Measurements from ENCODE around the gene KCND1.

The KCND1 gene

DNA sequence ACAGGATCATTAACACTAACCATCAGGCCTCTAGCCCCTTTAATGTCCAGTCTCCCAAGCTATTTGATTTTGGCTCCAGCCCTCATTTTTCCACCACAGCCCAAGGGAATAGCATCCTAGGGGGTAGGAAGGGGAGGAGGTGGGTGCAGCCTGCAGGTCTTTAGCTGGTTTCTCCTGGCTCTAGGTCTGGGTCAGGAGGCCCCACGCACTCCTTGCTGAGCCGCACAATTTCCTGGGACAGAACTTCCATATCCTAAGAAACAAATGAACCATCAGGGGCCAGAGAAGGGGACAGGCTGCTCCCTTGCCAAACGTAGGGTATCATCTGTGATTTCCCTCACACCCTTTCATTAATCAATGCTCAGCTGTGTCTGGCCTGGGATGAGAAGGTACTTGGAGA is 2.4 kb upstream of the KCND1 start:
- no peak for DNase-seq

DNA sequence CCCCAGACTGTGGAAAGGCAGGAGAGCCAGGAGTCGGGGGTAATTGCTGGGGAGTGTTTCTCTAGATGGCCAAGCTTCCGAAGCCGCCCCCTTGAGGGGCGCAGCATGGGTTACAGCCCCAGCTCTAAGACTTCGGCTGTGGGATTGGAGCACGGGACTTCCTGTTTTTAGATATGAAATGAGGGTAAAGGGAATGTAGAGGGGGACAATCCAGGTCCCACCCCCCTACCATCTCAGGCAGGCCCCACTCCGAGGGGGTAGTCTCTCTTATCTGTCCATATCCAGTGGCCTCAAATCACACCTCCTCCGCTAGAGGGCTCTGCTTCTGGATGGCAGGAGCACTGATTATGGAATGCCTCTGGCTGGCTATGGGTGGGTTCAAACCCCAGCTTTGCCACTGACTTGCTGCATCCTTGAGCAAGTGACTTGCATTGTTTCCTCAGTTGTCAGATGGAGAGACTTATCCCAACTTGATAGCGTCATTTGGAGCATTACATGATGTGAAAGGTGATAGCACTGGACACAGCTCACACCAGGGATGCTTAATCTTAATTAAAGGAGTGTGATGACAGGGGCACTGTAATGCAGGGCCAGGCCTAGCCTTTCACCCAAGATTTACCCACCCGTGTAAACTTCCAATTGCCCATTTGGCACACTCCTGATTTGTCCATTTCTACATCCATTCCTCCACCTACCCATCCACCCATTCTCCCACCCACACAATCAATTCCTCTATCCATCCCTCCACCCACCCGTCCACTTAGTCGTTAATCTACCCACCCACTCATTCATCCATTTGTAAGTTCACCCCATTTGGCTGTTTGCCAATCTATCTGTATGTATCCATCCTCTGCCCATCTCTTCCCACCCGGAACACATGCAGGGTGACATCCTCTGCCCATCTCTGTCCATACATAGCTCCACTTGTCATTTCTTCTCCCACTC is 848 bp upstream of the KCND1 start:
- peak; percentile 36 for DNase-seq

DNA sequence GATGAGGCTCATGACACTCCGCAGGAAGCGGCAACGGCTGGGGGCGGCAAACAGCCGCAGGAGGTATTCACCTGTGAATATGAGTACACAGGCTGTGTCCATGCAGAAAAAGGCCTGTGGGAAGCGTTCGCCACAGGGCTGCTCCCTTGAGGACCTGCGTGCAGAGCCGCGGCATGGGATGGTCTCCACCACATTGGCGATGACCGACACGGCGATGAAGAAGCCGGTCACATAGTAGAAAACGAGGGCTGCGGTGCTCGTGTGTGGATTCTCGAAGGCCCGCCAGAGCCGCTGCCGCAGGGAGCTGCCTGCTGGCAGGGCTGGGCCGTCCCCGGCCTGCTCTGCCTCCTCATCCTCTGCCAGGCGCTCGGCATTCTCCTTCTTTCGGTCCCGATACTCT is 2.2 kb downstream of the KCND1 start:
- DNase-seq: no peak

DNA sequence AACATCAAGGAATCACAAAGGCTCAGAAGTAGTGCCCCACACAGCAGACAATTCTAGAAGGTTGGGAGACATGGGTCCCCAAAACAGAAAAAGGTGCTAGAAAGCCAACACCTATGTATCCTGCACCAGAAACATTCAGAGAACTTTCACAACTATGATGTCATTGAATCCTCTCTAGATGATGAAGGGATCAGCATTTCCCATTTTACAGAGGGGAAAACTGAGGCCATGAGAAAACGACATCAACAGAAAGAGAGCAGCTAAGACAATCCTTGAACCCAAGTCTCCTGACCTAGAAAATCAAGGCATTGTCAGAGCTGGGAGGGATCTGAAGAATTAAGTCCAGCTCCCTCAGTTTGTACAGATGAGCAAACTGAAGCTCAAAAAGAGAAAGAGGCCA is 3.3 kb downstream of the KCND1 start:
- DNase-seq: no peak

DNA sequence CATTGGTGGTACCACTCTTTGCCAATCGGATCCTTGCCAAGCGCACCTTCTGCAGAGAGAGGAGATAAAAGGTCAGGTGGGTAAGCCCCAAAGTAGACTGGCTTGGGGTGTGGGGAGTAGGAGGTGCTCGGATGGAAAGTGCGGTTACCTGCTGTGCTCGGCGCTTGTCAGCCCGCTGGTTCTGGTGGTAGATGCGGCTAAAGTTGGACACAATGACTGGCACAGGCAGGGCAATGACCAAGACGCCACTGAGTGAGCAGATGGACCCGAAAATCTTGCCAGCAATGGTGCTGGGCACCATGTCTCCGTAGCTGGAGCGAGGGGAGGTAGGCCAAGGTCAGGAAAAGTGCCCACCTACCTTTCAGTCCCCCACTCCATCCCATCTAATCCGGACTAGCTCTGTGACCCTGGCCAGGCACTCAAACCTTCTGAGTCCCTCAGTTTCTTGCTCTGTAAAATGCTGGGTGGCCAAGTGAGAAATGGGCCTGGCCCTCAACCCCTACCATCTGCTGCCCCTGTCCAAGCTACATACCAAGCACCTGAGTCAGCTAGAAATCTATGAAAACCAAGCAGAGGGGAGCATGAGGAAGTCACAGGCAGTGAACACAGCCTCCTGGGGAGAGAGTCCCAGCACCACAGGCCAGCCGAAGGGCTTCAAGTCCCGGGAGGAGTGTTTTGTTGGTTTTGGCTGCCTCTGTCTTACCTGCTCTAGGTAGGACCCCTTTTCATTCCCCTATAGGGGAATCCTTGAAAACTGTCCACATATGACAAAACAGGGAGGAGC is 4.7 kb downstream of the KCND1 start:
- DNase-seq: no peak

DNA sequence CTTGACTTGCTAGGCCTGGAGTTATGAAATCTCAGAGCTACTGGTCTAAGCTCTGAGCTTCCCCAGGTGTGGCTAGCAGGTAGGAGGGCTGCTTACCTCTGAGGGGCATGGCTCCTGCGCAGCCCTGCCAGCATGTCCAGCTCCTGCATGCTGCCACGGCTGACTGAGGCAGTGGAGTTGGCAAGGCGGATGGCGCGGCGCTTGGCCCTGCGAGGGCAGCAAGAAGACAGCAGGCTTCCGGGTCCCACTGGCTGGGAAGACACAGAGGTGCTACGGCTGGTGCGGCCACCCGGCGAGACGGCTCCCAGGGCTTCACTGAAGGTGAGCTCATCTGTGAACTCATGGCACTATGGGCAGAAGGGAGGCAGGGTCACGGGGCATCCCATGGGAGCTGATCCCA is 5.7 kb downstream of the KCND1 start:
- DNase-seq: no peak

DNA sequence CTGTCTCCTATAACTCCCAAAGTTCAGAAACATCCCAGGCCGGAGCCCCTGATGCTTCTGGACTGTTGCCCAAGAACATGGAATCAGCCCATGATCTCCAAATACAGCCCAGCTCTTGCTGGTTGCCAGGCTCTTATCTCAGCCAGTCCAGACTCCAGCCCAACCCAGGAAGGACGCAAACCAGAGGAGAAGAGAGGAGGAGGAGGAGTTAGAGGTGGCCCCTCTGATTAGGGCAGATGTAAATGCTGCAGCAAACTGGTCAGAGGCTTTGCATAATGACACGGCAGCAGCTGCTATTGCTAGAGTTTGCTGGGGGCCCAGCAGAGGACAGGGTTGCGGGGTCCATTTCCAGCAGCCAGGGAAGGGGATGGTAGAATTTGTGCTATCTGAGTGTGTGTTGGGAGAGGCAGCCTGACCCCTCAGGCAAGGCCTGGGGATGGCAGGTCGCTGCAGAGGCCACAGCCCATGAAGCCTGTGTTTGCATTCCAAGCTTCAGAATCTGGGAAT is 10.0 kb downstream of the KCND1 start:
- no peak for DNase-seq

DNA sequence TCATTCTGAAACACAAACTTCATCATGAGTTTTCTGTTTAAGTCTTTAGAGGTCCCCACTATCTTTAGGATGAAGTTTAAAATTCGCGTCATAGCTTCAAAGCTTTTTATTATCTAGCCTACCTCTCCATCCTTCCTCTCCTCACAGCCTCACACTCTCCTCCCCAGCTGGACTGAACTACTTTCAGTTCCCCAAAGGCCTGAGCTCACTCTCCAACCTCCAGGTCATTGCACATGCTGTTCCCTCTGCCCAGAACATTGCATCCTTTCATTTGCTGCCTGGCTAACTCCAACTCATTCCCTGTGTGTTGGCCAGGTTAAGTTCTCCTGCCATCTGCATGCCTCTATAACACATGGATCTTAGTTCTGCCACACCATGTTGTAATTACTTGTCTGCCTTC is 11.4 kb downstream of the KCND1 start:
- DNase-seq: no peak

DNA sequence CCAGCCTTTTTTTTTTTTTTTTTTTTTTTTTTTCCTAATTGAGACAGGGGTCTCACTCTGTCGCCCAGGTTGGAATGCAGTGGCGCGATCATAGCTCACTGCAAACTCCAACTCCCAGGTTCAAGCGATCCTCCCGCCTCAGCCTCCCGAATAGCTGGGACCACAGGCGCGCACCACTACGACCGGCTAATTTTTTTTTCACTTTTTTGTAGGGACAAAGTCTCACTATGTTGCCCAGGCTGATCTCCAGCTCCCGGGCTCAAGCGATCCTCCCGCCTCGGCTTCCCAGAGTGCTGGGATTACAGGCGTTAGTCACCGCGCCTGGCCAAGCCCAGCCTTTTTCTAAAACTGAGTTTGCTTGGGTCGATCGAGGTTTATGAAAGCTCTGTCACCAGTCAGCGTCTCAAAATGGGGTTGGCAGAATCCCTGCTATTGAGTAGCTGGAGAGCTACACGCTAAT is 13.0 kb downstream of the KCND1 start:
- no peak for DNase-seq

DNA sequence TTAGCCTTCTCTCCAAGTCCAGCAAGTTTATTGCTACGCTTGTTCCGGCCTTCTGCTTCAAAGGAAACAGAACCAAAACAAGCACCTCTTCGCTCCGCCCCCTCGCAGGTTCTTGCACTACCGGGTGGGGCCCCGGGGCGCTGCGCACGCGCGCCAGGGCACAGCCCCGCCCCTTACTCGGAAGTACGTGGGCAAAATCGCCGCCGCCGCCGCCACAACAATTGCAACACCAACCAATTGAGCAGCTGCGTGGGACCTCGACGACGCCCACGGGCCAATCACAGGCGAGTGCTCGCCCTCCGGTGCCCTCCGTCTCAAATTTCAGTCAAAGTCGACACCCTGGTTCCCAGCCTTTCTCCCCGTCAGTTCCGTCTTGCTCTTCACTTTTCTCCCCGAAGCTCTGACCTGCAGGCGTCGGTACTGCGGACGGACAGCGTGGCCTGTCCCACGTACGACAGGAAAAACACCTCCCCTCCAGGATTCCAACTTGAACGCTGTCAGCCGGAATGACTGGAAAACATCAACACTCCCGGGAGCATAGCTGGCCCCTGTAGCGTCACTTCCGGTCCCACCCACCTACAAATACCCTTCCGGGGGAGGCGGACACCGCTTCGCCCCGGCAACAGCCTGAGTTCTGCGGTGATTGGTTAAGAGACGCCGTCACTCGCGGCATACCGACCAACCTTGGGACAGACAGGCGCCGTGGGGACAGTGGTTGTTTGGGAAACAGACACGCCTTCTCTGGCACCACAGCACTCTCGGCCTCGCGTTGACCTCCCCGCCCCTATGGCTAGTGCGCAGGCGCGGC is 13.6 kb downstream of the KCND1 start:
- DNase-seq: peak; percentile 95

DNA sequence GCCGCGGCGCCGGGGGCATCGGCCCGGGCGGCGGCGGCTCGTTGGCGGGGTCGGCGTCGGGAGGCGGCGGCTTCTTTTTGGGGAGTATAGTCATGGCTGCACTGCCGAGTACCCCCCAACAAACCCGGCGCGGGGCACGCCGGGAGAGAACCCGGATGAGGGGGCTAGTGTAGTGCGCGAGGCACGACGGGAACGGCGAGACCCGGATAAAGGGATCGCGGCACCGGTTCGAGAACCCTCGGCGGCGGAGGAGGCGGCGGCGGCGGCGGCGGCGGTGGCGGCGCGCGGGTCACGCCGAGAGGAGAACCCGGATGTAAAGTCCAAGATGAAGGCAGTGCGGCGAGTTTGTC is 14.2 kb downstream of the KCND1 start, which contains the start of gene OTUD5:
Gene OTUD5, minus strand, starts transcription at position 131 of the 350 bp plus-strand sequence. Its CDS starts 37 bp downstream, at position 94.
- no peak for DNase-seq

DNA sequence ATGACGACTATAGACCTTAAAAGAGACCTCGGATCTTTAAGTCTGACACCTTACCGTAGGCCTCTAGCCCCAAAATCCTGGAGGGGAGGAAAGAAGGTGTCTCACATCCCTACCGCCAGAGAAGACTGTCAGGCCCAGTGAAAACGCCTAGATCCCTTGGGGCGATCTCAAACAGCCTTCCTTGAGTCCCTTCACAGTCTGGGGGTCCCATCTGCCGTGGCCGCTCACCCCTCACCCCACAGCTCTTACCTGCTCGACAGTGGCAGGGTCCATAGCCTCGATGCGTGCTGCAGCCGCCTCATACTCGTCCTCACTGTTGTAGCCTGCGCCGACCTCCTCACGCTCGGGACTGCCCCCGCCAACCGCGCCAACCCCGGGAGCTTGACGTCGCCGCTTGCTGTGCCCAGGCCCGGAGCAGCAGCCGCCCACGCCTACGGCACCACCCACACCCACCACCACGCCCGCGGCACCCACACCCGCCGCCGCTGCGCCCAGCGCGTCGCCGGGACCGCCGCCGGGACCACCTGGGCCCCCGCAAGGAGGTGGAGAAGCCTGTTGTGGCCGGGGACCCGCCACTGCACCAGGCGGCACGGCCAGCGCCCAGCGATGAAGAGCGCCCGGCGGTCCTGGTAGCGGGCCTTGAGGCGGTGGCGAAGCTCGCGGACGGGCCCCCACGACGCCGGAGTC is 14.8 kb downstream of the KCND1 start:
- DNase-seq: no peak

DNA sequence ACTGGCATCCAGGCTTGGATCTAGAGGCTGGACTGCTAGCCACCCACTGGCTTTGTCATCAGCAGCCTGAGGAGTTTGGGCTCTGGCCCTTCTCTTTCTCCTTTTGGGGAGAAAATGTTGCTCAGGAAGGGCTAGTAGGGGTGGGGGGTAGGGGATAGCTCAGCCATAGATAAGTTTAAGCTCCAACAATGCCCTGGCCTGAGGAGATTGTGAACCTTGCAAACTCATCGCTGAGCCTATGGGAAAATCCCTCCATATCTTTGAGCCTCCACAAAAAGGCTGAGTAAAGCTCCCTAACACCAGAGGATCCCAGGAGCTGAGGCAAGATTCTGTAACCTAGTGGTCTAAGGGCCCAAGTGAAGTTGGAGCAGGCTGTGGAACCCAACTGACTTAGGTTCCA is 23.1 kb downstream of the KCND1 start:
- DNase-seq: no peak

DNA sequence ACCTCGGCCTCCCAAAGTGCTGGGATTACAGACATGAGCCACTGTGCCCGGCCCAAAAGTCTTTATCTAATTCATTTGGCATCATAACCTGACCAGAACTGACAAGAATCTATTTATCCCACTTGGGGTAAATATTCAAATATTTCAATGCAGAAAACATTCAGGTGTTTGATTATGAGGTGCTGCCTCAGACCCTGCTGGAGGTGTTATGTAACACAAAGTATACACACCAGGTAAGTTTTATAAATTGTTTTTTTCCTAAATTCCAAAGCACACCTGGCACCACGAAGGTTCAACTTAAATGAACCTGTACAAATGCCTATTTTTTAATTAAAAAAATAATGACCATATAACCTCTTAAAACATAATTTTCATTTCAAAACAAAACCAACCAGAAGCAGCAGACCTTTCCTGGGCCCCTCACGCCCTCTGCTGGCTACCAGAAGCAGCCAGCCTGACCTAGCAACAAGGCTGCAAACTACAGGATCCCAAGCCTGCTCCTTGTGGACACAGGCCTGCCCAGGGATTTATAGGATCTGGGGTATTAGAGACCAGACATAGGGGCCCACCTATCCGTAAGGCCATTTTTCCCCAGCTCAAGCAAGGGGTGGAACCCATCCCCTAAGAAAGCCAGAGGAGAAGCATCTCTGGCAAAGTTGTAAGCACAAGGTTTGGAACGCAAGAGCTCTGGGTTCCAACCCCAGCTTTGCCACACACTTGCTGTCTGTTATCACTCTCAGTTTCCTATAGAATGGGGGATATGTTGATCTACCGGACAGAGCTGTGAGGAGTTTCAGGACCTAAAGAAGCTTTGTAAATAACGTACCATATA is 25.9 kb downstream of the KCND1 start:
- peak; percentile 31 for DNase-seq

DNA sequence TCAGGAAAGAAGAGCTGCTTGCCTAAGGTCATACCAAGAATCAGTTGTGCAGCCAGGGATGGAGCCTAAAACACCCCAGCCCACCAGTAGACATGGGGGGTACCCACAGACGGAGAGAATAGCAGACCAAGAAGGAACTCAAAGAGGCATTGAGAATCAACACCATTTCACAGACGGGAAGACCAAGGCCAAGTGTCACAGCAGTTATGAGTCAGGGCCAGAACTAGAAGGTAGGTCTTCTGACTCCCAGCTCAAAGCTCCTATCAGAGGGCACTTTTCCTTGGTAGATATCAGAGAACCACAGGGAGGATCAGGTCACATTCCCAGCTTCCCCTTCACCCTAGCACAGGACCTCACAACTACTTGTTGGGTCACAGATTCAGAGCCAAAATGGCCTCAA is 28.7 kb downstream of the KCND1 start:
- DNase-seq: no peak

DNA sequence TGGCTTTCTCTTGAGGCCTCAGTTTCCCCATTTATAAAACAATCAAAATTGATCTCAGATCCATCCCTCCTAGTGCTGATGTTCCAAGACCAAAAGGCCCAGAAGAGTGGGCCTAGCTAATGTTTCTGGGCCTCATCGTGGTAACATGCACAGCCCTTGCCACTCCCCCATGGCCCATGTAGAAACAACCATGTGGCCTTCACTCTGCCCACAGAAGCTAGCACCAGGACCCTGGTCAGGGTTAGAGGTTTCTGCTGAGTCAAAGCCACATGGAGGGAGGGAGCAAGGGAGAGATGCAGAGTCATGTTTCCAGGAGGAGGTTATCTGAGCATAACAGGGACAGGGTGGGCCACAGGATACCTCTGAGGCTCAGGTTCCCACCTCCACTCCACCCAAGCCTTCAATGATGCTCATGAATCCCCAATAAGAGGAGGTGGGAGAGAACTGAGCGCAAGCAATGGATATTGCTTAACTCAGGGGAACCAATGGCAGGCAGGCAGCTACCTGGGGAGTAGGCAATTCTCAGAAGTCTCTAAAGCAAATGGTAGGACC is 31.2 kb downstream of the KCND1 start:
- DNase-seq: no peak

DNA sequence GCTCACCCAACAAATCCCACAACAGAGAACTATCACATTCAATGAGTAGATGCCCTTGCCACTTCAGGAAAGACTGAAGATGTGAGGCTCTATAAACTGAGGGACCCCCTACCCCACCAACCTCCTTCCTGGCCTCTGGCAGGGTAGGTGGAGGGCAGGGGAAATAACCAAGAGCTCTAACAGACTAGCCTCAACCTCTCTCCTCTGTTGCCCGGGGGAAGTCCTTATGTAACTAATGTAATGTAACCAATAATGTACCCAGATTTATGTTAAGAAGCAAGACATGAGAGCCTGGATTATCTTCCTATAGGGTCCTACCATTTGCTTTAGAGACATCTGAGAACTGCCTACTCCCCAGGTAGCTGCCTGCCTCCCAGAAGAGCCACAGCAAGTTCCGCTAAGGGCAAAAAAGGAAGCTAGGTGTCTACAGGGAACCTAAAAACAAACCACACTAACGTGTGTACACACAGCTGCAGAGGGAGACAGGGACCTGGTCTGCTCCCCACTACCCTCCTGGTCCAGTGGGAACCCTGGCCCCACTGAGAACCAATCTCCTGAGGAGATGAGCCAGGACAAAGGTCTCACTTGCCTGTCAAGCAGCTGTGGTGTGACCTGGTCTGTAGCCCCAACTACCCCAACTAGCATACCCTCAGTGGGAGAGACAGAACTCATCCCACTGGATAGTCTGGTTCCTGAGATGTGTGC is 32.0 kb downstream of the KCND1 start:
- DNase-seq: no peak

DNA sequence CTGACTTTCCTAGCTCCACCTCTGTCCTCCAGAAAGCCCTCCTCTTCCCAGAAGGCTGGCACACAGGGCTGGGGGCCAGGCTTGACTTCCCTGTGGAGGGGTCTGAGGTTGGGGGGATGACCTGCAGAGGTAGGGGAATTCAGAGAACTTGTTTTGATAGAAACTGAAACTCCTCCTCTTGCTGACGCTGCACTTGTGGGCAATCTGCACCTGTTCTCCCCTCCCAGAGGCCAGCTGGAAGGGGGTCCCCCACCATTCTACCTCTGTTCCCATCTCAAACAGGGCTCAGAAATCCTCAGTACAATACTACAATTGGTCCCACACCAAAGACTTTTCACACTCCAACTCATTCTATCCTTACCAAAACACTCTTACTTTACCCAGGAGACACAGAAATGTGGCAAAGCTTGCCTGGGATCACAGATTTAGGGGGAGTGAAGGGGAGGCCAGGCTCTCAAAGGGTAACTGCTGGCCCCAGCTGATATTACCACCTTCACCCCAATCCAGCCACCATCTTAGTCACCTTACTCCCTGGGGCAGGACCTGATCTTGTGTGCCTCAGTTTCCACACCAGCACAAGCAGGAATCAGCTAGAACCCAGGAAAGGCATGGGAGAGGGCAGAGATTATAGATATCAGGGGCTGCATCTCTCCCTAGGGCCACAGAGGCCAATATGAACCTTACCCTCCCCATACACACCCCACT is 32.8 kb downstream of the KCND1 start:
- DNase-seq: no peak

DNA sequence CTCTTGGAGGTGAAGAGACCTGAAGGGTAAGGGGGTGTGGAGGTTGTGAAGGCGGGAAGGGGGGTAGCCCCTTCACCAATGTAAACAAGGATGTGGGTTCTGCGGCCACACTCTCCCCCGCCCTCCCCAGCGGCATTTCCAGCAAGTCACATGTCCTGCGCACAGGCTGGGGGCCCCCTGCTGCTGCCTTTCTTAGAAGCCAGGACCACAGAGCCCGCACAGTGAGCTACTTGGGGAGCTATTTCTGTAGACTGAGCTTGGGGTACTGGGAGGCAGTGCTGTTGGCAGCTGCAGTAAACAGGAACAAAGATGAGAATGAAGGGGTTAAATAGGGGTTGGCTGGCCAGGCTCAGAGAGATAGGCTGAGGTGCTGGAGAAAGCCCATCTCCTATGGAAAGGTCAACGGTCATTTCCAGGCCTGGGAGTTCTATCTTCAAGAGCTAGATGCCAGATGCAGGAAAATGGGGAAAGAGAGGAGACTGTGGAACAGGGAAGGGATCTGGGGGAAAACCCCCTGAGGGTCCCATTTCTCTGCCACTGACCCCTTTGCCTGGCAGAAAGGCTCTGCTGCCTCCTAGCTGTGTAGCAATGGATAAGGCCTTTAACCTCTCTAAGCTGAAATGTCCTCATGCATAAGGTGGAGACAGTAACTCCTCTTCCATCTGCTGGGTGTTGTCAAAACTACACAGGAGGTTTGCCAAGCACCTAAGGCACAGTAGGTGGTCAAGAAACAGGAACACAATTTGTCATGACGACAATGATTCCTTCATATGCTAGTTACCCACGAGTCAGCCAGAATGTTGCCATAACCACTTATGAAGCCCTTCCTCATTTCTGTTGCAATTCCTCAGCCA is 34.4 kb downstream of the KCND1 start:
- DNase-seq: no peak
